Endothelial cell (in vitro differentiated cells): ENCODE data around the gene ZCCHC18. TPM values are rescaled to one million over a fixed set of nuclear protein-coding genes. Genes with fewer than 3 reads are reported as not detected.

Experiments
- DNase-seq: peaks from one replicate; pipeline ENCODE4 v3.0.0; 2021; ENCODE audit warnings: low spot score
- H3K27ac Mint-ChIP-seq: one replicate; pipeline ENCODE4 v1.8.0; 2021; ENCODE audit warnings: mixed read lengths, inconsistent platforms; ENCODE audit not compliant: unreplicated experiment
- H3K27me3 Mint-ChIP-seq: one replicate; pipeline ENCODE4 v1.8.0; 2021; ENCODE audit warnings: mild to moderate bottlenecking, moderate library complexity, mixed read lengths, inconsistent platforms; ENCODE audit not compliant: unreplicated experiment
- H3K36me3 Mint-ChIP-seq: one replicate; pipeline ENCODE4 v1.8.0; 2021; ENCODE audit warnings: mild to moderate bottlenecking, low read depth, mixed read lengths, inconsistent platforms; ENCODE audit not compliant: unreplicated experiment
- H3K4me1 Mint-ChIP-seq: one replicate; pipeline ENCODE4 v1.8.0; 2021; ENCODE audit warnings: mild to moderate bottlenecking, mixed read lengths, inconsistent platforms; ENCODE audit not compliant: unreplicated experiment
- H3K4me3 Mint-ChIP-seq: one replicate; pipeline ENCODE4 v1.8.0; 2021; ENCODE audit warnings: mild to moderate bottlenecking, mixed read lengths, inconsistent platforms; ENCODE audit not compliant: unreplicated experiment
- H3K9me3 Mint-ChIP-seq: one replicate; pipeline ENCODE4 v1.8.0; 2021; ENCODE audit warnings: mixed read lengths, inconsistent platforms; ENCODE audit not compliant: unreplicated experiment
- total RNA-seq: library from RNA; stranded (reverse); fragmentation: NEBNext Ultra II Directional; extraction: Animal tissue kit (Norgen Biotek cat#: 25700); gene quantifications from one replicate; pipeline ENCODE4 v1.2.1, GENCODE V29; 2021; ENCODE audit not compliant: unreplicated experiment
- TF ChIP-seq, protein P1 (sequence below): fragments of 200-600 bp; sonication (generic); IDR thresholded peaks from one replicate; pipeline ENCODE4 v1.5.0; 2021; ENCODE audit warnings: antibody characterized with exemption; ENCODE audit not compliant: unreplicated experiment

The ZCCHC18 gene
- total RNA-seq, 1 donor from 2014 or later, result 3.6 TPM

DNA sequence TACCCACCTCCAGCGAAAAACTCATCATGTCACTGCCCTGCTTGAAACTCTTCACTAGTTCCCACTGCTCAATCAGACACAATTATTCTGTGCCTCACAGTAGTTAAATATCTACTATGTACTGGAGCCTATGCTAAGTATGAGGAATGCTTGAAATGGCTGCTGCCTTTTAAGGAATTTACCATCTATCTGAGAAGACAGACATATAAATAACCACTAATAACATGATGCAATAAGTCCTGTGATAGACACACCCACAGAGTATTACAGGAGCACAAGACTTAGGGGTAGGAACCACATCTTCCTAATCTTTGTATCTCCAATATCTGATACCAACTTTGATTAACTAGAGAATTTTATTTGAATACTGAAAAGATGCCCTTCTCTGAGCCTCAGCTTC, 23.4 kb downstream of the ZCCHC18 start:
- H3K9me3 Mint-ChIP-seq, result no peaks in the 10 kb centered on the region
- TF ChIP-seq, protein P1, sequence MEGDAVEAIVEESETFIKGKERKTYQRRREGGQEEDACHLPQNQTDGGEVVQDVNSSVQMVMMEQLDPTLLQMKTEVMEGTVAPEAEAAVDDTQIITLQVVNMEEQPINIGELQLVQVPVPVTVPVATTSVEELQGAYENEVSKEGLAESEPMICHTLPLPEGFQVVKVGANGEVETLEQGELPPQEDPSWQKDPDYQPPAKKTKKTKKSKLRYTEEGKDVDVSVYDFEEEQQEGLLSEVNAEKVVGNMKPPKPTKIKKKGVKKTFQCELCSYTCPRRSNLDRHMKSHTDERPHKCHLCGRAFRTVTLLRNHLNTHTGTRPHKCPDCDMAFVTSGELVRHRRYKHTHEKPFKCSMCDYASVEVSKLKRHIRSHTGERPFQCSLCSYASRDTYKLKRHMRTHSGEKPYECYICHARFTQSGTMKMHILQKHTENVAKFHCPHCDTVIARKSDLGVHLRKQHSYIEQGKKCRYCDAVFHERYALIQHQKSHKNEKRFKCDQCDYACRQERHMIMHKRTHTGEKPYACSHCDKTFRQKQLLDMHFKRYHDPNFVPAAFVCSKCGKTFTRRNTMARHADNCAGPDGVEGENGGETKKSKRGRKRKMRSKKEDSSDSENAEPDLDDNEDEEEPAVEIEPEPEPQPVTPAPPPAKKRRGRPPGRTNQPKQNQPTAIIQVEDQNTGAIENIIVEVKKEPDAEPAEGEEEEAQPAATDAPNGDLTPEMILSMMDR, result no peak
- no peak for DNase-seq
- no peak overlapping the region for H3K27ac Mint-ChIP-seq
- H3K4me1 Mint-ChIP-seq, result peaks cover 4% of the 10 kb centered on the region
- peaks cover 1% of the 10 kb centered on the region for H3K36me3 Mint-ChIP-seq
- no peak overlapping the region for H3K4me3 Mint-ChIP-seq
- no peaks in the 10 kb centered on the region for H3K27me3 Mint-ChIP-seq

DNA sequence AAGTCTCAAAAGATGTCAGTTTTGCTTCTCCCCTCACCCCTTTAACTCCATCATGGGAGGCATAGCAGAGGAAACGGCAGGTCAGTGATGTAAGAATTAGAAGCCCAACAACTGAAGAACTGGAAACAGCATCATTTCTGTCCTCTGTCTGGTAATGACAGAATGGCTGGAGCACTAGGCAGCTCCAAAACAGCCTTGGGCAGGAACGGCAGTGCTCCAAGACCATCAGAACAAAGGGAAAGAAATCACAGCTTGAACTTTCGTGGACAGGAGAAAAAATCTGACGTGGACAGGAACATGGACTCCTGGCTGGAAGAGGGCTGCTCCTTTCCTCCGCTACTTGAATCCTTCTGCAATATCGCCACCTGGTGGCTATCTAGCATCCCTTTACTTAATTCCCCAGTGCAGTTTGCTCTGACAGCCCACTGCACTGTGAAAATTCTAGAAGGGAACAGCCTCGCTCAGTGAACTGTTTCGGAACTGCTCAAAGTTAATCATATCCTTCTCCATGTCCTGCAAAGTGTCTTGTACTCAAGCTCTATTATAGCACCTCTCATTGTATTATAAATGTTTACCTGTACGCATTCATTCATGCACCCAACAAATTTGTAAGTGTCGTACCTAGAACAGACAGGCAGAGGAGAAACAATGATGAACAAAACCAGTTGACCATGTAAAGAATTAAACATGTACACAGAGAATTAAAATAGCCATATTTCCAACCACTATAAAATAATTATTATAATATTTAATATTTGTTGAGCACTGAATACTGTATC, 24.1 kb downstream of the ZCCHC18 start:
- peaks cover 4% of the 10 kb centered on the region for H3K4me1 Mint-ChIP-seq
- H3K4me3 Mint-ChIP-seq, result no peak overlapping the region
- H3K27me3 Mint-ChIP-seq, result no peaks in the 10 kb centered on the region
- no peak overlapping the region for H3K27ac Mint-ChIP-seq
- no peaks in the 10 kb centered on the region for H3K9me3 Mint-ChIP-seq
- DNase-seq, result peak; percentile 62
- TF ChIP-seq, protein P1, result peak; percentile 69
- no peaks in the 10 kb centered on the region for H3K36me3 Mint-ChIP-seq

DNA sequence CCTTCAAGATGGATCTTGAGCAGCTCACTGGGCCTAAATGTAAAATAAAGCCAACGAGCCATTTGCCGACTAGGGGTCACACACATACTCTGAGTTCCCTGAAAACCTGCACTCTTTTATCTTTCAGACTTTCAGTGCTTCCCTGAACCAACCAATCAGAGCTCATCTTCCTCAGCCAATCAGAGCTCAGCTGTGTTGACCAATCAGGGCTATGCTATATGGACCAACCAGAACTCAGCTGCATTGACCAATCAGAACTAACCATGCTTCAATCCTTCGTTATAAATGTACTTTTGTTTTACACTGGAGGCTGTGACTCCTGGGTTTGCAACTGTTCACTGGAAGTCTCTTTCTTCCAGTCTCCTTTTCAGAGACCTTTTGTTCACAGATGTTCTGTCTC, 25.2 kb downstream of the ZCCHC18 start:
- Mint-ChIP-seq H3K27ac (no peak overlapping the region), H3K9me3 (no peaks in the 10 kb centered on the region), H3K4me1 (peaks cover 4% of the 10 kb centered on the region), H3K36me3 (no peaks in the 10 kb centered on the region), H3K27me3 (no peaks in the 10 kb centered on the region), H3K4me3 (no peak overlapping the region)
- no peak for DNase-seq
- TF ChIP-seq, protein P1, result no peak

DNA sequence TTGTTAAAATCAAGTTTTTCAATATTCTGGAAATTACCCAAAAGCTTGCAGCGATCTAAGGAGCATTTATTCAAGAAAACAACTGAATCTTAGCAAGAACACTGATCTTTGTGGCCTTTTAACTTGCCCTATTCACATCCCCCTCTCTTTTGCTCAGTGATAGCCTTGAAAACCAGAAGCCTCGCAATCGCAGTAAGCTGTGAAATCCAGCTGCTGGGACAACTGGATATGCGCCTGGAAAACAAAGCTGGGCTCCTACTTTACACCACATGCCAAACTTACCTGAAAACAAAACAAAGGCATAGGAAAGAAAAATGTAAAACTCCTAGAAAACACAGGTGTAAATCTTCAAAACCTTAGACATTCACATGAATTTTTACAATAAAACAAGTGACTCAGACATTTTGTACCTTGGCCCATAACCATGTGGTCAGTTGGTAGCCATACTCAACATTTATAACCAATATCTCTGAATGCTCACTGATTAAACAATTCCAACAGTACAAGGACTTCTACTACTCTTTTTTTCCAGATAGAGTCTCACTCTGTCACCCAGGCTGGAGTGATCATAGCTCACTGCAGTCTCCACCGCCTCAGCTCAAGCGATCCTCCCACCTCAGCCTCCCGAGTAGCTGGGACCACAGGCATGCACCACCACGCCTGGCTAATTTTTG, 28.9 kb downstream of the ZCCHC18 start:
- H3K4me1 Mint-ChIP-seq, result no peaks in the 10 kb centered on the region
- no peak overlapping the region for H3K27ac Mint-ChIP-seq
- no peak overlapping the region for H3K4me3 Mint-ChIP-seq
- TF ChIP-seq, protein P1, result no peak
- no peaks in the 10 kb centered on the region for H3K9me3 Mint-ChIP-seq
- H3K36me3 Mint-ChIP-seq, result no peaks in the 10 kb centered on the region
- H3K27me3 Mint-ChIP-seq, result no peaks in the 10 kb centered on the region
- no peak for DNase-seq

DNA sequence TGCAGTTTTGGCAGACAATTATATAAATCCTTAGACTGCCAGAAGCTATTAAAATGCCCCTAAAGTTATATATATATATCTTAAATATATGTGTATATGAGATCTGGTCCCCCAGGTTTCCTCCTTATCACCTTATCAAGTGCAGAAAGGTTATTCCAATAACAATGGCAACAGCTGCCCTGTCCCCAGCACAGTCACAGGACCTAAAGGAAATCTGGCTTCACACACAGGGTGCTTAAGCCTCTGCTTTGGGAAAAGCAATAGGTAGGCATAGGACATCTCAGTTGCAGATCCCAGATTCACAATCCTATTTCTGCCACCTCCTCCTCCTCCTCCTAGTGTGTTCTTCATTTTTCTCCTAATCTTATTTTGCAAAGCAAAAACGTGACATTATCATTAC, 38.7 kb downstream of the ZCCHC18 start:
- Mint-ChIP-seq H3K27me3 (no peaks in the 10 kb centered on the region), H3K4me3 (no peak overlapping the region), H3K9me3 (no peaks in the 10 kb centered on the region), H3K4me1 (no peaks in the 10 kb centered on the region), H3K27ac (no peak overlapping the region), H3K36me3 (no peaks in the 10 kb centered on the region)
- no peak for DNase-seq
- TF ChIP-seq, protein P1, result no peak
